Measurements from ENCODE around the gene NLRX1. TPM values are rescaled to one million over a fixed set of nuclear protein-coding genes. Genes with fewer than 3 reads are reported as not detected.

Gene NLRX1
- total and polyA plus RNA-seq, 10 of the 15 experiments (the other 5 are each of a cell fraction or from before 2014, with no cell fraction given): 0.85 to 18.5 (median 10.0) TPM

DNA sequence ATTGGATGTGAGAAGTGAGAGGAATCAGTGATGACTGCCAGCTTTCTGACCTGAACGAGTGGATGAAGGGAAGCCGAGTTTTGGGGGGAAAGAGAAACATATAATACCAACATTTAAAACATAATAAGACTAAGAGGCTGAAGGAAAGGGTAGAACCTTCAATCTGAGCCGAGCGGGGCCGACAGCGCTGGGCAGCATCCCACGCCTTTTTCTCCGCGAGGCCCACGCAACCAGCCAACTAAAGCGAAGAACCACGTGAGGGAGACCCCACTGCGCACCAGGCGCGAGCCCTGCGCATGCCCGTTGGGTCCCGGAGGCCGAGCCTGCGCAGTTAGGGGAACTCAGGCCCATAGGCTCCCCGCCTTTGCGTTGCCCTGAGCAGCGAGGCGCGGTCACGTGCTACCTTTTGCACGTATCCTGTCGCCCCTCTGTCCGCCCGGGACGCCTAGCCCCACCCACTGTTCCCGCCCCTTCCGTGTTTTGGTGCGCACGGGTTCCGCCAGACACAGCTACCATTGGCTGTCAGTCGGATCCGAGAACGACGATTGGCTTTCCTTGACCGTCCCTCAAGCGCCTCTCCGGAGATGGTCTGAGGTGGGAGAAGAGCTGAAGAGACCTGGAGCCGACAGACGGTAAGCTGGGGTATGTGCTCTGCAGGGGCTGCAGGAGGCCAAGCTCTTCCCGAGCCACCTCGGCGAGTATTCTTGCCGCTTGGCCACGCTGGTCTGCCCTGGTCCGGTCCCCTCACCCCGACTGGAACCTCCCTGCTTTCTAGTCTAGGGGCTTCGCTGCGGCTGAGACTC, 47.3 kb upstream of the NLRX1 start, which contains the start of gene HINFP (continued):
- TF ChIP-seq, protein P1, sequence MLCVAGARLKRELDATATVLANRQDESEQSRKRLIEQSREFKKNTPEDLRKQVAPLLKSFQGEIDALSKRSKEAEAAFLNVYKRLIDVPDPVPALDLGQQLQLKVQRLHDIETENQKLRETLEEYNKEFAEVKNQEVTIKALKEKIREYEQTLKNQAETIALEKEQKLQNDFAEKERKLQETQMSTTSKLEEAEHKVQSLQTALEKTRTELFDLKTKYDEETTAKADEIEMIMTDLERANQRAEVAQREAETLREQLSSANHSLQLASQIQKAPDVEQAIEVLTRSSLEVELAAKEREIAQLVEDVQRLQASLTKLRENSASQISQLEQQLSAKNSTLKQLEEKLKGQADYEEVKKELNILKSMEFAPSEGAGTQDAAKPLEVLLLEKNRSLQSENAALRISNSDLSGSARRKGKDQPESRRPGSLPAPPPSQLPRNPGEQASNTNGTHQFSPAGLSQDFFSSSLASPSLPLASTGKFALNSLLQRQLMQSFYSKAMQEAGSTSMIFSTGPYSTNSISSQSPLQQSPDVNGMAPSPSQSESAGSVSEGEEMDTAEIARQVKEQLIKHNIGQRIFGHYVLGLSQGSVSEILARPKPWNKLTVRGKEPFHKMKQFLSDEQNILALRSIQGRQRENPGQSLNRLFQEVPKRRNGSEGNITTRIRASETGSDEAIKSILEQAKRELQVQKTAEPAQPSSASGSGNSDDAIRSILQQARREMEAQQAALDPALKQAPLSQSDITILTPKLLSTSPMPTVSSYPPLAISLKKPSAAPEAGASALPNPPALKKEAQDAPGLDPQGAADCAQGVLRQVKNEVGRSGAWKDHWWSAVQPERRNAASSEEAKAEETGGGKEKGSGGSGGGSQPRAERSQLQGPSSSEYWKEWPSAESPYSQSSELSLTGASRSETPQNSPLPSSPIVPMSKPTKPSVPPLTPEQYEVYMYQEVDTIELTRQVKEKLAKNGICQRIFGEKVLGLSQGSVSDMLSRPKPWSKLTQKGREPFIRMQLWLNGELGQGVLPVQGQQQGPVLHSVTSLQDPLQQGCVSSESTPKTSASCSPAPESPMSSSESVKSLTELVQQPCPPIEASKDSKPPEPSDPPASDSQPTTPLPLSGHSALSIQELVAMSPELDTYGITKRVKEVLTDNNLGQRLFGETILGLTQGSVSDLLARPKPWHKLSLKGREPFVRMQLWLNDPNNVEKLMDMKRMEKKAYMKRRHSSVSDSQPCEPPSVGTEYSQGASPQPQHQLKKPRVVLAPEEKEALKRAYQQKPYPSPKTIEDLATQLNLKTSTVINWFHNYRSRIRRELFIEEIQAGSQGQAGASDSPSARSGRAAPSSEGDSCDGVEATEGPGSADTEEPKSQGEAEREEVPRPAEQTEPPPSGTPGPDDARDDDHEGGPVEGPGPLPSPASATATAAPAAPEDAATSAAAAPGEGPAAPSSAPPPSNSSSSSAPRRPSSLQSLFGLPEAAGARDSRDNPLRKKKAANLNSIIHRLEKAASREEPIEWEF (IDR thresholded peaks at IDR 0.05; ENCODE audit: insufficient replicate concordance, low read depth, low read length): no peak
- TF ChIP-seq ZSCAN29 (IDR thresholded peaks at IDR 0.05): no peak
- TF ChIP-seq PAX5 (IDR thresholded peaks at IDR 0.05; ENCODE audit: borderline replicate concordance, low read depth, low read length): peak; percentile 80
- TF ChIP-seq PKNOX1 (IDR thresholded peaks at IDR 0.05): peak; percentile 99
- no peak for TF ChIP-seq KDM1A (IDR thresholded peaks at IDR 0.05; ENCODE audit: borderline replicate concordance)
- no peak; the same call in 1 of the 2 replicates for TF ChIP-seq TBL1XR1 (IDR thresholded peaks at IDR 0.05; ENCODE audit: low read depth, low read length)
- peak; percentile 100 for TF ChIP-seq NRF1 (conservative IDR thresholded peaks at IDR 0.05; ENCODE audit: low read depth, low read length)
- no peak for TF ChIP-seq MEF2A (IDR thresholded peaks at IDR 0.05; ENCODE audit: insufficient read depth, low read depth, low read length)
- TF ChIP-seq TCF7 (IDR thresholded peaks at IDR 0.05; ENCODE audit: borderline replicate concordance): no peak
- TF ChIP-seq NFXL1 (IDR thresholded peaks at IDR 0.05; ENCODE audit: borderline replicate concordance): no peak
- TF ChIP-seq CREB1 (IDR thresholded peaks at IDR 0.05; ENCODE audit: low read depth): no peak; the same call in 1 of the 2 replicates
- TF ChIP-seq YY1 (IDR thresholded peaks at IDR 0.05; ENCODE audit: low read depth, low read length): 0 out of 2 replicates have a peak, but pooled peaks have one; percentile 33
- TF ChIP-seq, protein P2, sequence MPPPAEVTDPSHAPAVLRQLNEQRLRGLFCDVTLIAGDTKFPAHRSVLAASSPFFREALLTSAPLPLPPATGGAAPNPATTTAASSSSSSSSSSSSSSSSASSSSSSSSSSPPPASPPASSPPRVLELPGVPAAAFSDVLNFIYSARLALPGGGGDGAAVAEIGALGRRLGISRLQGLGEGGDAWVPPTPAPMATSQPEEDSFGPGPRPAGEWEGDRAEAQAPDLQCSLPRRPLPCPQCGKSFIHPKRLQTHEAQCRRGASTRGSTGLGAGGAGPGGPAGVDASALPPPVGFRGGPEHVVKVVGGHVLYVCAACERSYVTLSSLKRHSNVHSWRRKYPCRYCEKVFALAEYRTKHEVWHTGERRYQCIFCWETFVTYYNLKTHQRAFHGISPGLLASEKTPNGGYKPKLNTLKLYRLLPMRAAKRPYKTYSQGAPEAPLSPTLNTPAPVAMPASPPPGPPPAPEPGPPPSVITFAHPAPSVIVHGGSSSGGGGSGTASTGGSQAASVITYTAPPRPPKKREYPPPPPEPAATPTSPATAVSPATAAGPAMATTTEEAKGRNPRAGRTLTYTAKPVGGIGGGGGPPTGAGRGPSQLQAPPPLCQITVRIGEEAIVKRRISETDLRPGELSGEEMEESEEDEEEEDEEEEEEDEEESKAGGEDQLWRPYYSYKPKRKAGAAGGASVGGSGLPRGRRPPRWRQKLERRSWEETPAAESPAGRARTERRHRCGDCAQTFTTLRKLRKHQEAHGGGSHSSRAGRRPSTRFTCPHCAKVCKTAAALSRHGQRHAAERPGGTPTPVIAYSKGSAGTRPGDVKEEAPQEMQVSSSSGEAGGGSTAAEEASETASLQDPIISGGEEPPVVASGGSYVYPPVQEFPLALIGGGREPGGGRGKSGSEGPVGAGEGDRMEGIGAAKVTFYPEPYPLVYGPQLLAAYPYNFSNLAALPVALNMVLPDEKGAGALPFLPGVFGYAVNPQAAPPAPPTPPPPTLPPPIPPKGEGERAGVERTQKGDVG (CRISPR knock-in tag; IDR thresholded peaks at IDR 0.05): no peak; the same call in 1 of the 2 replicates
- TF ChIP-seq ZNF384 (IDR thresholded peaks at IDR 0.05; ENCODE audit: borderline replicate concordance, low read depth, low read length): no peak
- TF ChIP-seq CTCF (IDR thresholded peaks at IDR 0.05 in 2 of 3, conservative IDR thresholded peaks at IDR 0.05 in 1 of 3; ENCODE audit: control insufficient read depth in 2 of 3, extremely low read depth in 1 of 3, insufficient read depth in 1 of 3, low read depth in 3 of 3, low read length in 3 of 3): no peak
- peak in 1 of 2 experiments; percentile 91; a peak in 2 of 3 replicates for TF ChIP-seq EGR1 (IDR thresholded peaks at IDR 0.05; ENCODE audit: borderline replicate concordance in 1 of 2, low read depth in 2 of 2, low read length in 2 of 2)
- no peak for TF ChIP-seq ZNF274 (IDR thresholded peaks at IDR 0.05; ENCODE audit: insufficient read depth, insufficient read length)

All from GM12878 (cell line).